ENCODE results near the gene SLC19A1. TPM values are rescaled to one million over a fixed set of nuclear protein-coding genes. Genes with fewer than 3 reads are reported as not detected.

SLC19A1 gene
- polyA plus RNA-seq, 3 donors, result 25.0 to 53.0 (median 39.9) TPM

DNA sequence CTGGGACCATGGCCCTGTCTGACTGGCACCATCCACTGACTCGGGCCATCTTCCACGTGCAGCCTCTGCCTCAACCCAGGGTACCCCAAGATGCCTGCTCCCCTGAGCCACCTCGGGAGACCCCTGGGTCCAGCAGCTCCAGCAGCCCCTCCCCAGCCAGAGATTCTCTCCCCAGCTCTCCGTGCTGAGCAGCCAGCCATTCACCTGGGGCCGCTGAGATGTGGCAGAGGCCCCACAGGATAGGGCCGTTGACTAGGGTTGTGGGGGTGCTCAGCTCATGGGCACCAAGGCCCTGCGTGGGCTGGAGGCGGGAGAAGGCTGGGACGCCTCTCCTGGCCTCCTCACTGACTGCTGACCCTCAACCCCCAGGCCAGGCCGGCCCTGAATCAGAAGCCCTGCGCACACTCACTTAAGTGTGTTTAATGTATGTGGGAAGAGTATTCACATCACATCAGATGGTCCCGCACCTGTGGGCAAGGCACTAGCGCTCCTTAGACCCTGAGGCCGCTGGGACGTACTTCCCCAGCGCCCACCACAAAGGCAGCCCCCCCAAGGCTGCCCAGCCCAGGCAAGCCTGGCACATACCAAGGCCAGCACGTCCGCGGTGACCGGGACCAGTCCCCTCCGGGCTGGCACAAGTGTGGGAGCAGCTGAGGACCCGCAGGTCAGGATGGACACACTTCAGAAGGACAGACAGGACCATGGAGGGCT, 27.8 kb downstream of the SLC19A1 start:
- H3K36me3 ChIP-seq (replicated peaks in 1 of 2; ENCODE audit: control insufficient read depth in 1 of 2, insufficient read depth in 2 of 2, low read length in 2 of 2), result peaks cover 42 to 56% of the 10 kb centered on the region in 2 donors
- Mint-ChIP-seq H3K4me1 (peaks cover 24% of the 10 kb centered on the region), H3K4me3 (no peak overlapping the region), H3K27me3 (ENCODE audit: low read depth in 3 of 3) (no peaks in the 10 kb centered on the region), H3K9me3 (peaks cover 5 to 17% (median 10%) of the 10 kb centered on the region in 7 donors), H3K27ac (peak overlapping the region in 1 of 7 donors; percentile 31), H3K36me3 (peaks cover 39 to 70% of the 10 kb centered on the region in 2 donors)
- H3K79me2 ChIP-seq (ENCODE audit: insufficient read depth, low read length), result peaks cover 11% of the 10 kb centered on the region
- no peak overlapping the region for H3K9ac ChIP-seq (ENCODE audit: insufficient read depth, low read length, poor library complexity, severe bottlenecking)
- intact Hi-C loops (cut with micrococcal nuclease), result no loop called here
- H3K27ac ChIP-seq (ENCODE audit: low read depth in 1 of 2, low read length in 2 of 2), result no peak overlapping the region
- no peak overlapping the region for H3K4me3 ChIP-seq (replicated peaks in 1 of 3; ENCODE audit: low read depth in 2 of 3, low read length in 3 of 3)
- no peak for DNase-seq
- TF ChIP-seq, protein P1, sequence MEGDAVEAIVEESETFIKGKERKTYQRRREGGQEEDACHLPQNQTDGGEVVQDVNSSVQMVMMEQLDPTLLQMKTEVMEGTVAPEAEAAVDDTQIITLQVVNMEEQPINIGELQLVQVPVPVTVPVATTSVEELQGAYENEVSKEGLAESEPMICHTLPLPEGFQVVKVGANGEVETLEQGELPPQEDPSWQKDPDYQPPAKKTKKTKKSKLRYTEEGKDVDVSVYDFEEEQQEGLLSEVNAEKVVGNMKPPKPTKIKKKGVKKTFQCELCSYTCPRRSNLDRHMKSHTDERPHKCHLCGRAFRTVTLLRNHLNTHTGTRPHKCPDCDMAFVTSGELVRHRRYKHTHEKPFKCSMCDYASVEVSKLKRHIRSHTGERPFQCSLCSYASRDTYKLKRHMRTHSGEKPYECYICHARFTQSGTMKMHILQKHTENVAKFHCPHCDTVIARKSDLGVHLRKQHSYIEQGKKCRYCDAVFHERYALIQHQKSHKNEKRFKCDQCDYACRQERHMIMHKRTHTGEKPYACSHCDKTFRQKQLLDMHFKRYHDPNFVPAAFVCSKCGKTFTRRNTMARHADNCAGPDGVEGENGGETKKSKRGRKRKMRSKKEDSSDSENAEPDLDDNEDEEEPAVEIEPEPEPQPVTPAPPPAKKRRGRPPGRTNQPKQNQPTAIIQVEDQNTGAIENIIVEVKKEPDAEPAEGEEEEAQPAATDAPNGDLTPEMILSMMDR (IDR thresholded peaks at IDR 0.05), result no peak
- WGBS (ENCODE audit: insufficient coverage), result 96% methylated on average over 9 of the region's 22 CpGs
- H3K9me3 ChIP-seq (replicated peaks in 1 of 2; ENCODE audit: control insufficient read depth in 1 of 2, insufficient read depth in 1 of 2, low read length in 2 of 2), result peaks cover 0 to 4% of the 10 kb centered on the region in 2 donors
- no peak overlapping the region for H3K4me2 ChIP-seq (replicated peaks; ENCODE audit: extremely low read depth, low read length, poor library complexity, severe bottlenecking)
- no peak overlapping the region for H2AFZ ChIP-seq (ENCODE audit: insufficient read depth, low read depth, low read length, poor library complexity, severe bottlenecking)
- peaks cover 21 to 34% of the 10 kb centered on the region in 2 donors for H3K4me1 ChIP-seq (ENCODE audit: control insufficient read depth in 1 of 2, insufficient read depth in 2 of 2, low read length in 2 of 2)
- no peaks in the 10 kb centered on the region for H4K20me1 ChIP-seq (ENCODE audit: insufficient read depth, low read length)
- no peaks in the 10 kb centered on the region for H3K27me3 ChIP-seq (ENCODE audit: control insufficient read depth in 2 of 2, insufficient read depth in 2 of 2, low read length in 2 of 2)

DNA sequence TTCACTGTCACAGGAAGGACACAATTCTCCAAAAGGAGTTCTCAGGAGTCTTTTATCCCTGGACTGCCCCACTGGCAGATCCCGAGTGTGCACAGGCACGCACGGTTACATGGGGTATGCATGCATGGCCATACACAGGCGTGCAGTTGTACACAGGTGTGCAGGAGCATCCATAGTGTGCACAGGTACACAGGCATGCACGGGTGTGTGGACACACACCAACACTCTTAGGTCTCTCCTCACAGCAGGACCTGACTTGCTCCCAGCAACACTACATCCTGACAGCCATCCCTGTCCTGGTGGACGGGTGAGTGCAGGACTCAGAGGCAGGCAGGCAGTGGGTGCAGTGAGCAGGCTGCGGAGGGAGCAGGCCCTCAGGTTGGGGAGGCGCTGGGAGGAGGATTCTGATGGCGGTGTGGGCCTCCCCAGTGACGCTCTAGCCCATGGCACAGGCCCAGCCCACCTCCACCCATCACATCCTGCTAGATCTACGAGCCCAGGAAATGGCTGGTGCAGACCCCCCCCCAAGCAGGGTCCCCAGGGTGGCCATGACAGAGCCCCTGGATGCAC, 28.4 kb downstream of the SLC19A1 start:
- WGBS (ENCODE audit: insufficient coverage), result 88% methylated on average over 9 of the region's 11 CpGs
- Mint-ChIP-seq H3K4me3 (no peak overlapping the region), H3K27ac (no peak overlapping the region), H3K27me3 (ENCODE audit: low read depth in 3 of 3) (peaks cover 0 to under 1% (median 0%) of the 10 kb centered on the region in 3 donors), H3K9me3 (peaks cover 0 to 11% (median 5%) of the 10 kb centered on the region in 7 donors), H3K4me1 (peaks cover 22% of the 10 kb centered on the region), H3K36me3 (peaks cover 38 to 64% of the 10 kb centered on the region in 2 donors)
- DNase-seq, result no peak
- Histone ChIP-seq H3K79me2 (ENCODE audit: insufficient read depth, low read length) (peaks cover 6% of the 10 kb centered on the region), H2AFZ (ENCODE audit: insufficient read depth, low read depth, low read length, poor library complexity, severe bottlenecking) (no peak overlapping the region), H3K4me3 (replicated peaks in 1 of 3; ENCODE audit: low read depth in 2 of 3, low read length in 3 of 3) (no peak overlapping the region), H3K27me3 (ENCODE audit: control insufficient read depth in 2 of 2, insufficient read depth in 2 of 2, low read length in 2 of 2) (no peaks in the 10 kb centered on the region), H3K4me2 (replicated peaks; ENCODE audit: extremely low read depth, low read length, poor library complexity, severe bottlenecking) (no peak overlapping the region), H3K9ac (ENCODE audit: insufficient read depth, low read length, poor library complexity, severe bottlenecking) (no peak overlapping the region), H3K27ac (ENCODE audit: low read depth in 1 of 2, low read length in 2 of 2) (no peak overlapping the region), H3K4me1 (ENCODE audit: control insufficient read depth in 1 of 2, insufficient read depth in 2 of 2, low read length in 2 of 2) (peaks cover 20 to 28% of the 10 kb centered on the region in 2 donors), H3K9me3 (replicated peaks in 1 of 2; ENCODE audit: control insufficient read depth in 1 of 2, insufficient read depth in 1 of 2, low read length in 2 of 2) (no peaks in the 10 kb centered on the region), H4K20me1 (ENCODE audit: insufficient read depth, low read length) (no peaks in the 10 kb centered on the region), H3K36me3 (replicated peaks in 1 of 2; ENCODE audit: control insufficient read depth in 1 of 2, insufficient read depth in 2 of 2, low read length in 2 of 2) (peaks cover 42 to 55% of the 10 kb centered on the region in 2 donors)
- intact Hi-C loops (cut with micrococcal nuclease), result no loop called here
- TF ChIP-seq, protein P1 (IDR thresholded peaks at IDR 0.05), result no peak
